Activated T-cell treated with anti-CD3 and anti-CD28 coated beads for 24 hours (primary cell): ENCODE measurements around the gene ZNF275.
"Not testable (repeated sequence)": the region's sequence is repeated elsewhere in the genome, so short reads cannot be mapped to it uniquely, and the experiment has no call there.

ENCODE experiments used
- DNase-seq: peaks from one replicate; pipeline ENCODE4 v3.0.0-alpha.2; 2020; ENCODE audit warnings: low read depth

ZNF275 gene

GRCh38 chrX:153387987-153388721 is 54.2 kb downstream of the ZNF275 start:
- DNase-seq = no peak

DNA sequence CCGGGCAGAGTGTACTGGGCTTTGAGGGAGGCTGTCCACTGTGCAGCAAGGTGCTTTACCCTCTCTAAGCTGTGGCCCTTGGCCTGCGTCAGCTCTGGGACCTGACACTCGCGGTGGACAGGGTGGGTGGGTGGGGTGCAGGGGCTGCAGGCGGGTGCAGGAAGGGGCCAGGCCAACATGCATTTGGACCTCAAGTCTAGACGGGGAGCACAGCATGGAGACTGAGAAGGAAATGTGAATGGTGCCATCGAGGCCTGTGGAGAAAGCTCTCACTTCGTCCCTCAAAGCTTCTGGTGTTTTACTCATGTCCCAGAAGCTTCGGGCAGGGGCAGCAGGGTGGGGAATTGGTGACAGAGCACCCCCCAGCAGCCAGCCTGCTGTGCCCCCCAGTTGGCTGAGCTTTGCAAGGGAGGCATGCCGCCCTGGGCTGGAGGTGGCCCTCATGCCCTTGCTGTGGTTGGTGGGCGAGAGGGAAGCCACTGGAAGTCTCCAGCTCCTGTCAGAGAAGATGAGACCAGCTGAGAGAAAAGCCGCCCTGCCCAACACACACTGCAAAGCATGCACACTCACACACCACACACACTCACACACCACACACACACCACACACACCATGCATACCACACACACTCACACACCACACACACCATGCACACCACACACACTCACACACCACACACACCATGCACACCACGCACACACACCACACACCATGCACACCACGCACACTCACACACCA is 54.9 kb downstream of the ZNF275 start:
- DNase-seq = no peak

GRCh38 chrX:153389460-153389768 is 55.5 kb downstream of the ZNF275 start:
- not testable (repeated sequence) for DNase-seq

GRCh38 chrX:153392642-153393321 is 58.8 kb downstream of the ZNF275 start:
- no peak for DNase-seq

GRCh38 chrX:153394612-153395011 is 60.7 kb downstream of the ZNF275 start:
- DNase-seq = no peak

- no peak for DNase-seq
These were observed 61.8 kb downstream of the ZNF275 start for GRCh38 chrX:153395613-153396319.

GRCh38 chrX:153396320-153397195 is 62.6 kb downstream of the ZNF275 start:
- DNase-seq = no peak

DNA sequence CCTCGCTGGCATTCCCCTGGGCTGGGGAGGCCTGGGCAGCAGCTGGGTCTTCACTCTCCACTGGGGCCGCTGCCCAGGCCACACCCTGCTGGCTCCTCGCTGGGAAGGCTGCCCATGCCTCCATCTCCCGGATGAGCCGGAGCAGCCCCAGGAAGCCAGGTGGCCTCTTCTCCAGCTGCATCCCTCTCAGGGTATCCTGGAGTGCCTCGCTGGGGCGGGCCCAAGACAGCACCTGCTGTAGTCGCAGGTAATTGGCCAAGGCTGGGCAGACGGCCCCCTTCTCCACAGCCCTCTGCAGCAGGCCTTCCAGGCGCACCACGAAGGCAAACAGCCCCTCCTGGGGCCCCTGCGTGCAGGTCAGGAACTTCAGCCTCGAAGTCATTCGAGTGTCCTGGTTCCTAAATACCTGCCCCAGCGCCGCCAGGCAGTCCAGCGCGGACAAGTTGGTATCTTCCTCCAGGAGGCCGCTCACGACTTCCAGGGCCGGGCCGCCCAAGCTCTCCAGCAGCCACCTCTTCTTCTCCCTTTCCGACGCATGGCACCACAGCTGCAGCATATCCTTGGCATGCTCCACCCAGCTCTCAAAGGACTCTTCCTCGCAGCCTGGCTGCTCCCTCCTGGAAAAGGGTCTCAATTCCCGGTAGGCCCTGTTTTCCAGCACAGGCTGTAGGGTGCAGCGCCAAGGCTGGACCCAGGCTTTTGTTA is 63.5 kb downstream of the ZNF275 start:
- DNase-seq = no peak

DNA sequence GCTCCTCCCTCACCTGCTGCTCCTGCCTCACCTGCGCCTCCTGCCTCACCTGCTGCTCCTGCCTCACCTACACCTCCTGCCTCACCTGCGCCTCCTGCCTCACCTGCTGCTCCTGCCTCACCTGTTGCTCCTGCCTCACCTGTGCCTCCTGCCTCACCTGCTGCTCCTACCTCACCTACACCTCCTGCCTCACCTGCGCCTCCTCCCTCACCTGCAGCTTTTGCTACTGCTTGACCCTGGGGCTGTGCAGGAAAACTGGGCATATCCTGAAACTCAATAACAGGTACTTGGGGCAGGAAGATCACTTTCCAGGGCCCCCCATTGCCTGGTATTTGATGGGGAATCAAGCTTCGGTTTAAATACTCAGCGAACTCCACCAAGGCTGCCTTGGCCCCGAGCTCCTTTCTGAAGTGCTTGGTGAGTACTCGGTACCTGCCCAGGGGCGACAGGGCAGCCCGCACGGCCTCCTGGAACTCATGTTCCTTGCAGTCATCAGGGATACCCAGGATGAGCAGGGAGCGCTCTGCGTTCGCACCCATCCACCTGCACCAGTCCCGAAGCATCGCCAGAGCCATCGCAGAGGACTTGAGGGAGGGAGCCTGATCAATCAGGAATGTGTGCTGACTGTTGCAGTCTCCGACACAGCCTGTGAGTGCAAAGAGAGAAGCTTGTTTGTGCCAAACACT is 64.5 kb downstream of the ZNF275 start:
- DNase-seq = no peak

GRCh38 chrX:153400146-153401132 is 66.5 kb downstream of the ZNF275 start:
- peak; percentile 30 for DNase-seq

- DNase-seq = no peak
These were observed 67.3 kb downstream of the ZNF275 start, which contains the start of gene PNMA6E for GRCh38 chrX:153401133-153401764. Gene PNMA6E, minus strand, starts transcription at chrX:153401350. Its CDS starts 2,501 bp downstream, at chrX:153398849.
